Measurements from ENCODE around the gene MTLN.

MTLN gene

DNA sequence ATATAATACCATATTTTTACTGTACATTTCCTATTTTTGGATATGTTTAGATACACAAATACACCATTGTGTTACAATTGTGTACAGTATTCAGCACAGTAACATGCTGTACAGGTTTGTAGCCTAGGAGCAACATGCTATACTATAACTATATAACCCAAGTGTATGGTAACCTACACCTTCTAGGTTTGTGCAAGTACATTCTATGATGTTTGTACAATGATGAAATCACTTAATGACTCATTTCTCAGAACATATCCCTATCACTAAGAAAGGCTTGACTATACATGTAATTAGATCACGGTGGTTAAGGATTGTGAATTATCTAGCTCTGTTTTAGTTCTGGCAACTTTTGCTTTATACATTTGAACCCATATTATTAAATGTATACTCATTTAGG lies 38.8 kb downstream of the MTLN start:
- DNase-seq (ENCODE audit: low read depth): no peak
- TF ChIP-seq, protein P1, sequence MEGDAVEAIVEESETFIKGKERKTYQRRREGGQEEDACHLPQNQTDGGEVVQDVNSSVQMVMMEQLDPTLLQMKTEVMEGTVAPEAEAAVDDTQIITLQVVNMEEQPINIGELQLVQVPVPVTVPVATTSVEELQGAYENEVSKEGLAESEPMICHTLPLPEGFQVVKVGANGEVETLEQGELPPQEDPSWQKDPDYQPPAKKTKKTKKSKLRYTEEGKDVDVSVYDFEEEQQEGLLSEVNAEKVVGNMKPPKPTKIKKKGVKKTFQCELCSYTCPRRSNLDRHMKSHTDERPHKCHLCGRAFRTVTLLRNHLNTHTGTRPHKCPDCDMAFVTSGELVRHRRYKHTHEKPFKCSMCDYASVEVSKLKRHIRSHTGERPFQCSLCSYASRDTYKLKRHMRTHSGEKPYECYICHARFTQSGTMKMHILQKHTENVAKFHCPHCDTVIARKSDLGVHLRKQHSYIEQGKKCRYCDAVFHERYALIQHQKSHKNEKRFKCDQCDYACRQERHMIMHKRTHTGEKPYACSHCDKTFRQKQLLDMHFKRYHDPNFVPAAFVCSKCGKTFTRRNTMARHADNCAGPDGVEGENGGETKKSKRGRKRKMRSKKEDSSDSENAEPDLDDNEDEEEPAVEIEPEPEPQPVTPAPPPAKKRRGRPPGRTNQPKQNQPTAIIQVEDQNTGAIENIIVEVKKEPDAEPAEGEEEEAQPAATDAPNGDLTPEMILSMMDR (IDR thresholded peaks at IDR 0.05; ENCODE audit: insufficient read depth, low read depth, low read length, missing control alignments): no peak
- H3K4me3 ChIP-seq (ENCODE audit: low read depth, low read length): no peak overlapping the region

DNA sequence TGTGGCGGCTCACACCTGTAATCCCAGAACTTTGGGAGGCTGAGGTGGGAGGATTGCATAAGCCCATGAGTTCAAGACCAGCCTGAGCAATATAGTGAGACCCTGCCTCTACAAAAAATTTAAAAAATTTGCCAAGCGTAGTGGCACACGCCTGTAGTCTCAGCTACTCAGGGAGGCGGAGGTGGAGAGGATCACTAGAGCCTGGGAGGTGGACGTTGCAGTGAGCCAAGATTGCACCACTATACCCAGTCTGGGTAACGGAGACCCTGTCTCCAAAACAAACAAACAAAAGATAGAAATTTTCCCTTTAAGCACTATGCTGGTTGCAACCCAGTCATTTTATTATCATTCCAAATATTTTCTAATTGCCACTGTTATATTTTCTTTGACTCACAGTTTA lies 39.8 kb downstream of the MTLN start:
- no peak for DNase-seq (ENCODE audit: low read depth)
- no peak overlapping the region for H3K4me3 ChIP-seq (ENCODE audit: low read depth, low read length)
- TF ChIP-seq, protein P1 (IDR thresholded peaks at IDR 0.05; ENCODE audit: insufficient read depth, low read depth, low read length, missing control alignments): no peak

DNA sequence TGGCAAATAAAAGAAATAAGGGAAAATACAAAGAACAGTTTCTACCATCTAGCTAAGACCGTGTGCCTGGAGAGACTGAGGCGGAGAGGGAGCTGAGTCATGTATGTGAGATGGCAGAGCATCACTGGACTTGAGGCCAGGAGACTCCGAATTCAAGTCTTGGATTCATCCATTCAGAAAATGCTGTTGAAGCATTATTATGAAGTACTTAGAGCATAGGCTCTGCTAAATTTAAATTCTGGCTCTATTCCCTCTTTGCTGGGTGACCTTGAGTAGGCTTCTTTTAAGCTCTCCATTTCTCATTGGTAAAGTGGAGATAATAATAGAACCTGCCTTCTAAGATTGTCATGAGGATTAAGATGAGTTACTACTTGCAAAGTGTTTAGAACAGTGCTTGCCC lies 42.2 kb downstream of the MTLN start:
- no peak for DNase-seq (ENCODE audit: low read depth)
- TF ChIP-seq, protein P1 (IDR thresholded peaks at IDR 0.05; ENCODE audit: insufficient read depth, low read depth, low read length, missing control alignments): no peak
- H3K4me3 ChIP-seq (ENCODE audit: low read depth, low read length): no peak overlapping the region

DNA sequence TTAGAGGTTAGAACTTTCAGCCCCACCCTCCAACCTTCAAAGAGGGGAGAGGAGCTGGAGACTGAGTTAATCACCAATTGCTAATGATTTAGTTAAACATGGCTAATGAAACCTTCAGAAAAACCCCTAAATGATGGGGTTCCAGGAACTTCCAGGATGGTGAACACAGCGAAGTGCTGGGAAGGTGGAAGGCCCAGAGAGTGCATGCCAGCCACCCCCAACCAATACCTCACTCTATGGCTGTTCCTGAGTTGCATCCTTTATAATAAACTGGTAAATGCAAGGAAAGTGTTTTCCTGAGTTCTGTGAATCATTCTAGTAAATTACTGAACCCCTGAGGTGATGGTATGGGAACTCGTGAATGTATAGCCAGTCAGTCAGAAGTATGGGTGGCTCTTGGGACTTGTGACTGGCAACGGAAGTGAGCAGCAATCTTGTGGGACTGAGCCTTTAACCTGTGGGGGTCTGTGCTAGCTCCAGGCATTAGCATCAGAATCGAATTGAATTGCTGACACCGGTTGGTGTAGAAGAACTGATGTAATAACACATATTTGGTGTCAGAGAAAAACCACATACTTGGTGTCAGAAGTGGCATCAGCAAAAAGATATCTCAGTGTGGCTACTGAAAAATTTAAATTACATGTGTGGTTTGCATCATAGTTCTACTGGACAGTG lies 44.9 kb downstream of the MTLN start:
- no peak overlapping the region for H3K4me3 ChIP-seq (ENCODE audit: low read depth, low read length)
- DNase-seq (ENCODE audit: low read depth): no peak
- TF ChIP-seq, protein P1 (IDR thresholded peaks at IDR 0.05; ENCODE audit: insufficient read depth, low read depth, low read length, missing control alignments): no peak

DNA sequence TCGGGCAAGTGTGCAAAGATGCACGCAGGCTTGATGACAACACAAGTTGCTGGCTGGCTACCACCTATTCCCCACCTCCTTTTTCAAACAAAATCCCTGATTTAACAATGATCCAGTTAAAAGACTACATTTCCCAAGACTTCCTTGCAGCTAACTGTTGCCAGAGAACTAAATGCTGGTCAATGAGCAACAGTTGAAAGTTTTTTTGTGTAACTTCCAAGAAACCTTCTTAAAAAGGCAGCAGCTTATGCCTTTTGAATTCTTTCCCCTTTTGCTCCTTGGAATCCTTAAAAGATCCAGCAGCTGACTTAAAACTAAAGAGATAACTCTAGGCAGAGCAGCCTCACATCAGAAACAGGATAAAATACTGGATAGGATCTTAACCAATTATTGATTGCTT lies 46.1 kb downstream of the MTLN start:
- H3K4me3 ChIP-seq (ENCODE audit: low read depth, low read length): no peak overlapping the region
- no peak for DNase-seq (ENCODE audit: low read depth)
- TF ChIP-seq, protein P1 (IDR thresholded peaks at IDR 0.05; ENCODE audit: insufficient read depth, low read depth, low read length, missing control alignments): no peak
